ENCODE results near the gene CREG1. TPM values are rescaled to one million over a fixed set of nuclear protein-coding genes. Genes with fewer than 3 reads are reported as not detected.

The CREG1 gene
- total RNA-seq, 2 donors from 2014 or later, result 81.1 to 100 TPM

- H3K27ac ChIP-seq, result no peak overlapping the region
- TF ChIP-seq POLR2A (IDR thresholded peaks at IDR 0.05), result no peak
- no peak for TF ChIP-seq CTCF (IDR thresholded peaks at IDR 0.05)
- no peaks in the 10 kb centered on the region for H3K9me3 ChIP-seq
- ATAC-seq, result no peak
- DNase-seq, result no peak
- no peaks in the 10 kb centered on the region for H3K4me1 ChIP-seq
- H3K4me3 ChIP-seq, result no peak overlapping the region
- no peaks in the 10 kb centered on the region for H3K36me3 ChIP-seq (replicated peaks in 1 of 2; ENCODE audit: insufficient read depth in 1 of 2, low read depth in 2 of 2)
- no peaks in the 10 kb centered on the region for H3K27me3 ChIP-seq
- intact Hi-C loops (cut with DNase I), result no loop called here
- WGBS, 2 donors, result 56 to 61% methylated on average over 12 of the region's 12 CpGs
These were observed 61.7 kb downstream of the CREG1 start for GRCh38 chr1:167491586-167492461.

Other genes with a start within 250 kb of the CREG1 start
- gene CD247, start 35.2 kb downstream of the CREG1 start, total RNA-seq, result 1 to 10 TPM; 2.3 to 3.3 TPM
- gene RCSD1, start 76.5 kb upstream of the CREG1 start, total RNA-seq, result 1 to 10 TPM; 4.7 to 5.6 TPM
- 10 to 100 TPM; 19.8 to 28.5 TPM for gene MPZL1, start 168.2 kb upstream of the CREG1 start, total RNA-seq

All from body of pancreas (tissue), 4 donors.